ENCODE data around the gene IQCC. TPM values are rescaled to one million over a fixed set of nuclear protein-coding genes. Genes with fewer than 3 reads are reported as not detected.

The IQCC gene
- total RNA-seq, 1 donor from 2014 or later = 5.7 TPM

DNA sequence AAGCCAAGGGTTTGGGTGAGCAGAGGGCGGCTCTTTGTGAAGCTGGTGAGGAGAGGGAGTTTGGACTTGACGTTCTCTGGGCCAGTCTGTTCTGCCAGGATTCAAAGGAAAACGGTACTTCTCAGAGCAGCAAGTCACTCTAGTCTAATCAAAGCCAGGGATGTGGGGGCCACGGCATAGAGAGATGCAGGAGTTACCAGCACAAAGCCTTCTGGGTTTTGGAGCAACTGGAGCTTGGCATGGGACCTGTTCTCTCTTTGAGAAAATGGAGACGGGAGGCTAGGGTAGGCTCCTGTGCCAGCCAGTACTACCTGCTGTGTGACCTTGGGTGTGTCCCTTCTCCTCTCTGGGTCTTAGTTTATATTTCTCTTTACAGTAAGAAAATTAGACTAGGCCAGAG is 23.9 kb upstream of the IQCC start:
- Mint-ChIP-seq H3K9me3 (no peaks in the 10 kb centered on the region), H3K27me3 (ENCODE audit: insufficient read depth) (no peaks in the 10 kb centered on the region), H3K4me3 (peak overlapping the region; percentile 96), H3K4me1 (ENCODE audit: low read depth) (peaks cover 61% of the 10 kb centered on the region), H3K36me3 (ENCODE audit: low read depth) (peaks cover 51% of the 10 kb centered on the region), H3K27ac (peak overlapping the region; percentile 89)
- intact Hi-C loops (cut with micrococcal nuclease) = loop anchor here (5.0 kb wide), 2 partner anchors 71 to 239 kb away; partner anchors contain the start of gene LCK
- DNase-seq (ENCODE audit: low spot score) = no peak

- peaks cover 52% of the 10 kb centered on the region for H3K36me3 Mint-ChIP-seq (ENCODE audit: low read depth)
- H3K9me3 Mint-ChIP-seq = no peaks in the 10 kb centered on the region
- H3K27me3 Mint-ChIP-seq (ENCODE audit: insufficient read depth) = no peaks in the 10 kb centered on the region
- H3K4me3 Mint-ChIP-seq = peak overlapping the region; percentile 96
- no peak for DNase-seq (ENCODE audit: low spot score)
- peak overlapping the region; percentile 46 for H3K27ac Mint-ChIP-seq
- intact Hi-C loops (cut with micrococcal nuclease) = loop anchor here (5.0 kb wide), 2 partner anchors 70 to 240 kb away; partner anchors contain the start of gene LCK
- H3K4me1 Mint-ChIP-seq (ENCODE audit: low read depth) = peaks cover 64% of the 10 kb centered on the region
Observed at GRCh38 chr1:32182060-32182459, 23.4 kb upstream of the IQCC start.

GRCh38 chr1:32184650-32185049 is 20.8 kb upstream of the IQCC start:
- peak overlapping the region; percentile 69 for H3K27ac Mint-ChIP-seq
- peaks cover 61% of the 10 kb centered on the region for H3K4me1 Mint-ChIP-seq (ENCODE audit: low read depth)
- peak overlapping the region; percentile 74 for H3K4me3 Mint-ChIP-seq

DNA sequence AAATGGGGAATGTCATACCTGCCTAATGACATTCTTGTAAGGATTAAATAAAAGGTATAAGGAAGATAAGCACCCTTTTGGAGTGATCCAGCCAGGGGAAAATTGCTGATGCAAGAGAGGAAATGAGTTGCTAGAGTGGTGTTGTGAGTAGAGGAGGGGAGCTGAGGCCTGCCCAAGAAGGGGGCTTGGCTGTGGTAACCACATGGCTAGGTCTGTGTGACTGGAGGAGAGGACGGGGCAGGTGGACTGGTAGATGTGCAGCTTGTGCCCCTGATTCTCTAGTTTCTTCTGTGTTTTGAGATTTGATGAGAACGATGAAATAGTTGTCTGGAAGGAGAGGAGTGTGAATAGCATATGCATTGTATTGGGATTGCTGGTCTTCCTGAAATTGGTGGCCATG is 19.4 kb upstream of the IQCC start:
- Mint-ChIP-seq H3K9me3 (no peaks in the 10 kb centered on the region), H3K4me3 (peak overlapping the region; percentile 62), H3K36me3 (ENCODE audit: low read depth) (peaks cover 63% of the 10 kb centered on the region), H3K27ac (peak overlapping the region; percentile 76), H3K27me3 (ENCODE audit: insufficient read depth) (no peaks in the 10 kb centered on the region), H3K4me1 (ENCODE audit: low read depth) (peaks cover 51% of the 10 kb centered on the region)
- intact Hi-C loops (cut with micrococcal nuclease) = loop anchor here (1.0 kb wide), 1 partner anchor 14 kb away; the partner anchor contains the start of gene CCDC28B
- no peak for DNase-seq (ENCODE audit: low spot score)

More at GRCh38 chr1:32184650-32185049, 20.8 kb upstream of the IQCC start:
- DNase-seq (ENCODE audit: low spot score) = no peak
- Mint-ChIP-seq H3K36me3 (ENCODE audit: low read depth) (peaks cover 68% of the 10 kb centered on the region), H3K27me3 (ENCODE audit: insufficient read depth) (no peaks in the 10 kb centered on the region), H3K9me3 (no peaks in the 10 kb centered on the region)
- intact Hi-C loops (cut with micrococcal nuclease) = loop anchor here (5.0 kb wide), 2 partner anchors 68 to 242 kb away; partner anchors contain the start of gene LCK

DNA sequence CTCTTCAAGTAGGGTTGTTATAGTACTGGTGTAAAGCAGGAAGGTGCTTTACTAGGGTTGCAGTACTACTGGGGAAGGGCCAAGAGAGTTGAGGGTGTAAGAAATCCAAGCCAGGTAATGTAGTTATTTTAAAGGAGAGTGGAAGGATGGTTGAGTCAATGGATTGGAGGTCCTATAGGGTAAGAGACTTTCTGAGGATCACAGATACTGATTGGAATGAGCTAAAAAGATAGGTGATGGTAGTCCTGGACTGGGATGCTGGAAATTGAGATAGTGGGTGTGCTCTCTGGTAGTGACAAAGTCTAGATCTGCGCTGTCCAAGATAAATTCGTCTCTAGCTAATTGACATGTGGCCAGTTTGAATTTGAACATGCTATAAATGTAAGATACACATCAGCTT is 19.0 kb upstream of the IQCC start:
- Mint-ChIP-seq H3K36me3 (ENCODE audit: low read depth) (peaks cover 62% of the 10 kb centered on the region), H3K9me3 (no peaks in the 10 kb centered on the region), H3K4me3 (peak overlapping the region; percentile 62), H3K27me3 (ENCODE audit: insufficient read depth) (no peaks in the 10 kb centered on the region), H3K27ac (peak overlapping the region; percentile 76), H3K4me1 (ENCODE audit: low read depth) (peaks cover 50% of the 10 kb centered on the region)
- DNase-seq (ENCODE audit: low spot score) = no peak
- intact Hi-C loops (cut with micrococcal nuclease) = loop anchor here (1.0 kb wide), 1 partner anchor 14 kb away; the partner anchor contains the start of gene CCDC28B

GRCh38 chr1:32187850-32188249 is 17.6 kb upstream of the IQCC start:
- Mint-ChIP-seq H3K4me1 (ENCODE audit: low read depth) (peaks cover 47% of the 10 kb centered on the region), H3K36me3 (ENCODE audit: low read depth) (peaks cover 64% of the 10 kb centered on the region), H3K27me3 (ENCODE audit: insufficient read depth) (no peaks in the 10 kb centered on the region), H3K4me3 (no peak overlapping the region), H3K9me3 (no peaks in the 10 kb centered on the region), H3K27ac (no peak overlapping the region)
- DNase-seq (ENCODE audit: low spot score) = no peak
- intact Hi-C loops (cut with micrococcal nuclease) = no loop called here

DNA sequence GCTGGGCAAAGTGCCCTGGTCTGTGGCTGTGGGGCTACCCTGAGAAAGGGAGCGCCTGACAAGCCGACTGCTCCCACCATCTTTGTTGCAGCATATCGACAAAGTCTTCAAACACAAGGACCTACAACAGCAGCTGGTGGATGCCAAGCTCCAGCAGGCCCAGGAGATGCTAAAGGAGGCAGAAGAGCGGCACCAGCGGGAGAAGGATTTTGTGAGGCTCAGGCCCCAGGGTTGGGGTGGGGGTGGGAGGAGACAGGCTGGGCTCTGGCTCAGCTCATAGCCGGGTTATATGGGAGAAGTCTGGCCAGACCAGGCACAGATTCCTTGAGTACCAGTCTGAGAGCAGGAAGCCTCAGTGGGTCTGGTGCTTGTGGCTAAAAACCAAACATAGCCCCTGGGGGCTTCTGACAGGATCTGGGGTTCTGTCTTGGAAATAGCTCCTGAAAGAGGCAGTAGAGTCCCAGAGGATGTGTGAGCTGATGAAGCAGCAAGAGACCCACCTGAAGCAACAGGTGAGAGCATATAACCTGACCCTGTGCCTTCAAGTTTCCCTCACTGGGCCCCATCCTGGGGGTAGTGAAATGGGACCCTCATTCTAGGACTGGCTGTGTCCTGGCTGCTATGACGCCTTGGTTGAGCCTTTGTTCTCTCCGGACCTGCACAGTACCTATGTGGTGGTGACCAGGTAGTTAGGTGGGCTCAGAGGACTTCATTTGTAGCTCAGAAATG is 13.1 kb upstream of the IQCC start:
- peaks cover 59% of the 10 kb centered on the region for H3K4me1 Mint-ChIP-seq (ENCODE audit: low read depth)
- intact Hi-C loops (cut with micrococcal nuclease) = no loop called here
- no peak overlapping the region for H3K4me3 Mint-ChIP-seq
- H3K36me3 Mint-ChIP-seq (ENCODE audit: low read depth) = peaks cover 74% of the 10 kb centered on the region
- DNase-seq (ENCODE audit: low spot score) = no peak
- H3K9me3 Mint-ChIP-seq = no peaks in the 10 kb centered on the region
- no peaks in the 10 kb centered on the region for H3K27me3 Mint-ChIP-seq (ENCODE audit: insufficient read depth)
- H3K27ac Mint-ChIP-seq = no peak overlapping the region

DNA sequence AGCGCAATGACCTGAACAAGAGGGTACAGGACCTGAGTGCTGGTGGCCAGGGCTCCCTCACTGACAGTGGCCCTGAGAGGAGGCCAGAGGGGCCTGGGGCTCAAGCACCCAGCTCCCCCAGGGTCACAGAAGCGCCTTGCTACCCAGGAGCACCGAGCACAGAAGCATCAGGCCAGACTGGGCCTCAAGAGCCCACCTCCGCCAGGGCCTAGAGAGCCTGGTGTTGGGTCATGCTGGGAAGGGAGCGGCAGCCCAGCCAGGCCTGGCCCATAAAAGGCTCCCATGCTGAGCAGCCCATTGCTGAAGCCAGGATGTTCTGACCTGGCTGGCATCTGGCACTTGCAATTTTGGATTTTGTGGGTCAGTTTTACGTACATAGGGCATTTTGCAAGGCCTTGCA is 10.5 kb upstream of the IQCC start:
- peaks cover 60% of the 10 kb centered on the region for H3K36me3 Mint-ChIP-seq (ENCODE audit: low read depth)
- H3K27ac Mint-ChIP-seq = no peak overlapping the region
- H3K27me3 Mint-ChIP-seq (ENCODE audit: insufficient read depth) = no peaks in the 10 kb centered on the region
- H3K9me3 Mint-ChIP-seq = no peaks in the 10 kb centered on the region
- no peak overlapping the region for H3K4me3 Mint-ChIP-seq
- DNase-seq (ENCODE audit: low spot score) = no peak
- intact Hi-C loops (cut with micrococcal nuclease) = no loop called here
- H3K4me1 Mint-ChIP-seq (ENCODE audit: low read depth) = peaks cover 75% of the 10 kb centered on the region

GRCh38 chr1:32195531-32195930 is 9.9 kb upstream of the IQCC start:
- Mint-ChIP-seq H3K9me3 (no peaks in the 10 kb centered on the region), H3K4me1 (ENCODE audit: low read depth) (peaks cover 80% of the 10 kb centered on the region), H3K27ac (no peak overlapping the region), H3K36me3 (ENCODE audit: low read depth) (peaks cover 60% of the 10 kb centered on the region), H3K4me3 (no peak overlapping the region), H3K27me3 (ENCODE audit: insufficient read depth) (no peaks in the 10 kb centered on the region)
- intact Hi-C loops (cut with micrococcal nuclease) = no loop called here
- no peak for DNase-seq (ENCODE audit: low spot score)

GRCh38 chr1:32195972-32196823 is 9.3 kb upstream of the IQCC start:
- Mint-ChIP-seq H3K9me3 (no peaks in the 10 kb centered on the region), H3K4me1 (ENCODE audit: low read depth) (peaks cover 81% of the 10 kb centered on the region), H3K27me3 (ENCODE audit: insufficient read depth) (no peaks in the 10 kb centered on the region), H3K27ac (peak overlapping the region; percentile 47), H3K36me3 (ENCODE audit: low read depth) (peaks cover 60% of the 10 kb centered on the region), H3K4me3 (no peak overlapping the region)
- no peak for DNase-seq (ENCODE audit: low spot score)
- intact Hi-C loops (cut with micrococcal nuclease) = no loop called here

DNA sequence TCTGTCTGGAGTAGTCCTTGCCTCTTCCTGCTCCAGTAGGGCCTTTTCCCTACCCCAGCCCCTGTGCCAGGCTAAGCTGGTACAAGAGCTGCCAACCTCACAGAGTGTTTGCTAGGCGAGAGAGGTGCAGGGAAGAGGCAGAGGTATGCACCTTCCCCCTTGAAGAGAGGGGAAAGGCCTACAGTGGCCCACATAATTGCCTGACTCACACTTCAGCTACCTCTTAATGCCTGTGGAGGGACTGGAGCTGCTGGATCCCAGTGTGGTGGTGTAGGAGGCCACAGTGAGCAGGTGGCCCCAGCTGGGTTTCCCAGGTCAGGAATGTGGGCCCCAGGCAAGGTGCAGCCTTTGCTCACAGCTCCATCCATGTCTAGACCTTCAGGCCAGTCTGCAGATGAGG is 8.4 kb upstream of the IQCC start:
- Mint-ChIP-seq H3K4me3 (no peak overlapping the region), H3K27me3 (ENCODE audit: insufficient read depth) (no peaks in the 10 kb centered on the region), H3K27ac (peak overlapping the region; percentile 47), H3K36me3 (ENCODE audit: low read depth) (peaks cover 52% of the 10 kb centered on the region), H3K9me3 (no peaks in the 10 kb centered on the region), H3K4me1 (ENCODE audit: low read depth) (peaks cover 81% of the 10 kb centered on the region)
- intact Hi-C loops (cut with micrococcal nuclease) = no loop called here
- DNase-seq (ENCODE audit: low spot score) = no peak

DNA sequence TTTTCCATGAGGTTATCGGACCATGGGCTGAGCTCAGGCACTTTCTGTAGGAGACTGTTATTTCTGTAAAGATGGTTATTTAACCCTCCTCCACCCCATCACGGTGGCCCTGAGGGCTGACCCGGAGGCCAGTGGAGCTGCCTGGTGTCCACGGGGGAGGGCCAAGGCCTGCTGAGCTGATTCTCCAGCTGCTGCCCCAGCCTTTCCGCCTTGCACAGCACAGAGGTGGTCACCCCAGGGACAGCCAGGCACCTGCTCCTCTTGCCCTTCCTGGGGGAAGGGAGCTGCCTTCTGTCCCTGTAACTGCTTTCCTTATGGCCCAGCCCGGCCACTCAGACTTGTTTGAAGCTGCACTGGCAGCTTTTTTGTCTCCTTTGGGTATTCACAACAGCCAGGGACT is 7.6 kb upstream of the IQCC start:
- DNase-seq (ENCODE audit: low spot score) = no peak
- no peaks in the 10 kb centered on the region for H3K9me3 Mint-ChIP-seq
- intact Hi-C loops (cut with micrococcal nuclease) = no loop called here
- no peak overlapping the region for H3K4me3 Mint-ChIP-seq
- H3K27me3 Mint-ChIP-seq (ENCODE audit: insufficient read depth) = no peaks in the 10 kb centered on the region
- peak overlapping the region; percentile 72 for H3K27ac Mint-ChIP-seq
- peaks cover 49% of the 10 kb centered on the region for H3K36me3 Mint-ChIP-seq (ENCODE audit: low read depth)
- peaks cover 83% of the 10 kb centered on the region for H3K4me1 Mint-ChIP-seq (ENCODE audit: low read depth)

Data from activated T-helper 1 cell treated with anti-CD3 and anti-CD28 coated beads, Interleukin-12 subunit alpha, Interleukin-12 subunit beta, Interleukin-2, Interleukin-4 antibody, amounts not matched to agents 30 ng/mL and 10 ng/mL and 1 ng/mL, durations not matched to agents 14 hours and 24 hours and 36 hours (primary cell).